Measurements from ENCODE around the gene TMEM171.

Gene TMEM171

DNA sequence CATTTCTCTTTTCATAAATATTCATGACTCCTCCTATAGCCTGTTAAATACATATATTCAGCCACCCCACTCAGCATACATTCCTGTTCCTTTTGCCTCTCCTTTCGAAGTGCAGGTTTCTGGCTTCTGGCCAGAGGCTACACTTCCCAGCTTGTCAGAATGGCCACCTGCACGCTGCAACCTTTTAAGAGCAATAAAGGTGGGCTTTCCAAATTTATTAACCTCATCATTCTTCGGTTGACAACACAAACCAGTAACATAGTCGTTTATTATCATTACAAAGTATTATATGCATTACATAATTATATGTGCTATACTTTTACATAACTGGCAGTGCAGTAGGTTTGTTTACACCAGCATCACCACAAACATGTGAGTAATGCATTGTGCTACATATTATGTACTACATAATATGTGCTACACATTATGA is 16.5 kb upstream of the TMEM171 start:
- no peaks in the 10 kb centered on the region for H3K79me2 ChIP-seq (ENCODE audit: low read length)

DNA sequence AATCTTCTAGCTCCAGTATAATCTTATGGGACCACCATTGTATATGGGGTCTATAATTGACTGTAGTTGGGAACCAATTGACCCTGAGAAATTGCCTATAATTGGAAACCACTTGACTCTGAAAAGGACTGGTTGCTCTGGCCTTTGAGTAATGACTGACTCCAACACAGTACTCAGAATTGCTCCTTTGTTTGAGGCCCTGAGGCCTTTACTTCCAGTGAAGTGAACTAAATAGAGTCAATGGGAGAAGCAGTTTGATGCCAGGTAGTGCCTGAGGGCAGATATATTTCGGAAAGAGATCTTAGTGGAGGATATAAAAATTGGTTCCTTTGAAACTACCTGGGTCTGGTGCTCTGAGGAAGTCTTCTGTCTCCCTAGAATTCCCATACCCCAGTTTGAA is 16.0 kb upstream of the TMEM171 start:
- no peak overlapping the region for H3K27ac ChIP-seq (ENCODE audit: low read length)
- no peaks in the 10 kb centered on the region for H3K9me3 ChIP-seq (replicated peaks; ENCODE audit: insufficient read depth, low read length)
- no peaks in the 10 kb centered on the region for H3K9me2 ChIP-seq (replicated peaks; ENCODE audit: insufficient read depth, low read length)
- DNase-seq = no peak
- no peak overlapping the region for H3K4me3 ChIP-seq (ENCODE audit: low read length)
- H3K27me3 ChIP-seq (replicated peaks; ENCODE audit: insufficient read depth, low read length) = no peaks in the 10 kb centered on the region
- no peaks in the 10 kb centered on the region for H3K79me2 ChIP-seq (ENCODE audit: low read length)
- no peak overlapping the region for H3K9ac ChIP-seq (ENCODE audit: low read length)
- TF ChIP-seq EZH2 (optimal IDR thresholded peaks at IDR 0.05; ENCODE audit: low read depth, low read length) (no peak), EZH2phosphoT487 (IDR thresholded peaks at IDR 0.05; ENCODE audit: low read length) (no peak)
- TF ChIP-seq, protein P1, sequence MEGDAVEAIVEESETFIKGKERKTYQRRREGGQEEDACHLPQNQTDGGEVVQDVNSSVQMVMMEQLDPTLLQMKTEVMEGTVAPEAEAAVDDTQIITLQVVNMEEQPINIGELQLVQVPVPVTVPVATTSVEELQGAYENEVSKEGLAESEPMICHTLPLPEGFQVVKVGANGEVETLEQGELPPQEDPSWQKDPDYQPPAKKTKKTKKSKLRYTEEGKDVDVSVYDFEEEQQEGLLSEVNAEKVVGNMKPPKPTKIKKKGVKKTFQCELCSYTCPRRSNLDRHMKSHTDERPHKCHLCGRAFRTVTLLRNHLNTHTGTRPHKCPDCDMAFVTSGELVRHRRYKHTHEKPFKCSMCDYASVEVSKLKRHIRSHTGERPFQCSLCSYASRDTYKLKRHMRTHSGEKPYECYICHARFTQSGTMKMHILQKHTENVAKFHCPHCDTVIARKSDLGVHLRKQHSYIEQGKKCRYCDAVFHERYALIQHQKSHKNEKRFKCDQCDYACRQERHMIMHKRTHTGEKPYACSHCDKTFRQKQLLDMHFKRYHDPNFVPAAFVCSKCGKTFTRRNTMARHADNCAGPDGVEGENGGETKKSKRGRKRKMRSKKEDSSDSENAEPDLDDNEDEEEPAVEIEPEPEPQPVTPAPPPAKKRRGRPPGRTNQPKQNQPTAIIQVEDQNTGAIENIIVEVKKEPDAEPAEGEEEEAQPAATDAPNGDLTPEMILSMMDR (IDR thresholded peaks at IDR 0.05; ENCODE audit: low read length) = no peak
- H4K20me1 ChIP-seq (ENCODE audit: insufficient read depth, low read length) = no peaks in the 10 kb centered on the region
- no peak overlapping the region for H3K4me2 ChIP-seq (ENCODE audit: low read depth, low read length)
- no peaks in the 10 kb centered on the region for H3F3A ChIP-seq (ENCODE audit: insufficient read depth, low read length)
- H3K4me1 ChIP-seq (ENCODE audit: low read length) = 0 out of 2 replicates have a peak, but pooled peaks cover 2% of the 10 kb centered on the region
- H3K36me3 ChIP-seq (replicated peaks; ENCODE audit: insufficient read depth, low read length) = no peaks in the 10 kb centered on the region
- H2AFZ ChIP-seq (ENCODE audit: low read length) = no peak overlapping the region

More for the DNA sequence above, 16.5 kb upstream of the TMEM171 start:
- no peaks in the 10 kb centered on the region for H3K36me3 ChIP-seq (replicated peaks; ENCODE audit: insufficient read depth, low read length)
- H2AFZ ChIP-seq (ENCODE audit: low read length) = no peak overlapping the region
- H3K4me1 ChIP-seq (ENCODE audit: low read length) = no peaks in the 10 kb centered on the region
- no peaks in the 10 kb centered on the region for H3K27me3 ChIP-seq (replicated peaks; ENCODE audit: insufficient read depth, low read length)
- no peak overlapping the region for H3K4me2 ChIP-seq (ENCODE audit: low read depth, low read length)
- no peak overlapping the region for H3K4me3 ChIP-seq (ENCODE audit: low read length)
- H4K20me1 ChIP-seq (ENCODE audit: insufficient read depth, low read length) = no peaks in the 10 kb centered on the region
- H3K27ac ChIP-seq (ENCODE audit: low read length) = no peak overlapping the region
- no peak overlapping the region for H3K9ac ChIP-seq (ENCODE audit: low read length)
- H3K9me2 ChIP-seq (replicated peaks; ENCODE audit: insufficient read depth, low read length) = no peaks in the 10 kb centered on the region
- H3K9me3 ChIP-seq (replicated peaks; ENCODE audit: insufficient read depth, low read length) = no peaks in the 10 kb centered on the region
- DNase-seq = no peak
- TF ChIP-seq EZH2phosphoT487 (IDR thresholded peaks at IDR 0.05; ENCODE audit: low read length) = no peak
- TF ChIP-seq EZH2 (optimal IDR thresholded peaks at IDR 0.05; ENCODE audit: low read depth, low read length) = no peak
- TF ChIP-seq, protein P1 (IDR thresholded peaks at IDR 0.05; ENCODE audit: low read length) = no peak
- no peaks in the 10 kb centered on the region for H3F3A ChIP-seq (ENCODE audit: insufficient read depth, low read length)

DNA sequence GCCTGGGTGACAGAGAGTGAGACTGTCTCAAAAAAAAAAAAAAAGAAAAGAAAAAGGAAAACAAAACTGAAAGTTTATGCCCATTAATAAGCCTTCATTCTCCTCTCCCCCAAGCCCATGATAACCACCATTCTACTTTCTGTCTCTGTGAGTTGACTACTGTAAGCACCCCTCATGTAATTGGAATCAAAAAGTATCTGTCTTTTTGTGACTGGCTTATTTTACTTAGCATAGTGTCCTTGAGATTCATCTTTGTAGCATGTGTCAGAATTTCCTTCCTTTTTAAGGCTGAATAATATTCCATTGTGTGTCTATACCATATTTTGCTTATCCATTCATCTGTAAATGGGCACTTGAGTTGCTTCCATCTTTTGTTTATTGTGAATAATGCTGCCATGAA is 14.0 kb upstream of the TMEM171 start:
- Histone ChIP-seq H3F3A (ENCODE audit: insufficient read depth, low read length) (no peaks in the 10 kb centered on the region), H3K4me1 (ENCODE audit: low read length) (0 out of 2 replicates have a peak, but pooled peaks cover 3% of the 10 kb centered on the region), H3K27ac (ENCODE audit: low read length) (no peak overlapping the region), H3K9me2 (replicated peaks; ENCODE audit: insufficient read depth, low read length) (no peaks in the 10 kb centered on the region), H3K4me2 (ENCODE audit: low read depth, low read length) (peak overlapping the region; percentile 19; the same call in 1 of the 2 replicates), H3K36me3 (replicated peaks; ENCODE audit: insufficient read depth, low read length) (no peaks in the 10 kb centered on the region), H3K79me2 (ENCODE audit: low read length) (no peaks in the 10 kb centered on the region), H3K9ac (ENCODE audit: low read length) (no peak overlapping the region), H3K27me3 (replicated peaks; ENCODE audit: insufficient read depth, low read length) (no peaks in the 10 kb centered on the region), H3K9me3 (replicated peaks; ENCODE audit: insufficient read depth, low read length) (no peaks in the 10 kb centered on the region), H3K4me3 (ENCODE audit: low read length) (no peak overlapping the region), H4K20me1 (ENCODE audit: insufficient read depth, low read length) (no peaks in the 10 kb centered on the region), H2AFZ (ENCODE audit: low read length) (no peak overlapping the region)
- peak; percentile 49 for DNase-seq
- no peak for TF ChIP-seq EZH2phosphoT487 (IDR thresholded peaks at IDR 0.05; ENCODE audit: low read length)
- TF ChIP-seq, protein P1 (IDR thresholded peaks at IDR 0.05; ENCODE audit: low read length) = no peak
- no peak for TF ChIP-seq EZH2 (optimal IDR thresholded peaks at IDR 0.05; ENCODE audit: low read depth, low read length)

All from MM.1S (cell line).